Fibroblast of mammary gland (primary cell): ENCODE data around the gene AVPR1B.
"Not testable (repeated sequence)": the region's sequence is repeated elsewhere in the genome, so short reads cannot be mapped to it uniquely, and the experiment has no call there.

ENCODE experiments used
- DNase-seq: peaks from one replicate; pipeline ENCODE4 v3.0.0-alpha.2; 2010; ENCODE audit warnings: low read depth
- H3K4me3 ChIP-seq: 2 replicates; pipeline ENCODE4 v1.5.1; 2011; ENCODE audit warnings: low read depth, mild to moderate bottlenecking, low read length, moderate library complexity; ENCODE audit not compliant: control insufficient read depth
- TF ChIP-seq, protein P1 (sequence below): conservative IDR thresholded peaks from 2 replicates; pipeline ENCODE4 v1.5.1; 2011; ENCODE audit warnings: low read depth, low read length, inconsistent platforms; ENCODE audit not compliant: control insufficient read depth, insufficient read depth

The AVPR1B gene

DNA sequence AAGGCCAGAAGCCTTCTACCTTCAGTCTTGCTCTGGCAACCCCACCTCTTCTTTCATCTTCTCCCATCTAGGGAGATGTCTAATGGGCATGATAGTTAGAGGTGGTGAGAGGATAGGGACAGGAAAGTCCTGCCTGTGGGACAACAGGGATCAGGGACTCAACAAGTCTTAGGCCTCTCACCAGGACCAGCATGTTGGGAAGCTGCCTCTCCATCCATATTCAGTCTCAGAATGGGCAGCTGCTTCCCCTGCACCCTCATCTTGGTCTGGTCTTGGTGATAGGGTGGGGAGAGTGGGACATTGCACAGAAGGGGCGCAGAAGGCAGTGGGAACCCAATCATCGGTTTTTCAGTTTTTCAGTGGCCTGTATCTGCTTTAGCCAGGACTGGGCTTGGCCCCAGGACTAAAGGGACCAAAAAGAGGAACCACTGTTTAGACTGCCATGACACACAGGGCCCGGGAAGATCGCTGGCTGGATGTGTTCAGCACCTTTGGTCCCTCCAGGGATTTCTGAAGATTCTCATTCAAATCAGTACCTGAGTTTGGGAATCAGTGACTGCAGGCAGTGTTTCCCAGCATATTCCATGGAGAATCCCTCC lies 51.5 kb downstream of the AVPR1B start:
- H3K4me3 ChIP-seq, result no peak overlapping the region
- TF ChIP-seq, protein P1, sequence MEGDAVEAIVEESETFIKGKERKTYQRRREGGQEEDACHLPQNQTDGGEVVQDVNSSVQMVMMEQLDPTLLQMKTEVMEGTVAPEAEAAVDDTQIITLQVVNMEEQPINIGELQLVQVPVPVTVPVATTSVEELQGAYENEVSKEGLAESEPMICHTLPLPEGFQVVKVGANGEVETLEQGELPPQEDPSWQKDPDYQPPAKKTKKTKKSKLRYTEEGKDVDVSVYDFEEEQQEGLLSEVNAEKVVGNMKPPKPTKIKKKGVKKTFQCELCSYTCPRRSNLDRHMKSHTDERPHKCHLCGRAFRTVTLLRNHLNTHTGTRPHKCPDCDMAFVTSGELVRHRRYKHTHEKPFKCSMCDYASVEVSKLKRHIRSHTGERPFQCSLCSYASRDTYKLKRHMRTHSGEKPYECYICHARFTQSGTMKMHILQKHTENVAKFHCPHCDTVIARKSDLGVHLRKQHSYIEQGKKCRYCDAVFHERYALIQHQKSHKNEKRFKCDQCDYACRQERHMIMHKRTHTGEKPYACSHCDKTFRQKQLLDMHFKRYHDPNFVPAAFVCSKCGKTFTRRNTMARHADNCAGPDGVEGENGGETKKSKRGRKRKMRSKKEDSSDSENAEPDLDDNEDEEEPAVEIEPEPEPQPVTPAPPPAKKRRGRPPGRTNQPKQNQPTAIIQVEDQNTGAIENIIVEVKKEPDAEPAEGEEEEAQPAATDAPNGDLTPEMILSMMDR, result no peak
- no peak for DNase-seq

DNA sequence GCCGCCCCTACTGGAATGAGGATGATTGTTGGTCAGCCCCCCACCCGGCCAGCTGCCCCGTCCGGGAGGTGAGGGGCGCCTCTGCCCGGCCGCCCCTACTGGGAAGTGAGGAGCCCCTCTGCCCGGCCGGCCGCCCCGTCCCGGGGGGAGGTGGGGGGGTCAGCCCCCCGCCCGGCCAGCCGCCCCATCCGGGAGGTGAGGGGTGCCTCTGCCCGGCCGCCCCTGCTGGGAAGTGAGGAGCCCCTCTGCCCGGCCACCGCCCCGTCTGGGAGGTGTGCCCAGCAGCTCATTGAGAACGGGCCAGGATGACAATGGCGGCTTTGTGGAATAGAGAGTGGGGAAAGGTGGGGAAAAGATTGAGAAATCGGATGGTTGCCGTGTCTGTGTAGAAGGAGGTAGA lies 52.7 kb downstream of the AVPR1B start:
- not testable (repeated sequence) for H3K4me3 ChIP-seq, DNase-seq

DNA sequence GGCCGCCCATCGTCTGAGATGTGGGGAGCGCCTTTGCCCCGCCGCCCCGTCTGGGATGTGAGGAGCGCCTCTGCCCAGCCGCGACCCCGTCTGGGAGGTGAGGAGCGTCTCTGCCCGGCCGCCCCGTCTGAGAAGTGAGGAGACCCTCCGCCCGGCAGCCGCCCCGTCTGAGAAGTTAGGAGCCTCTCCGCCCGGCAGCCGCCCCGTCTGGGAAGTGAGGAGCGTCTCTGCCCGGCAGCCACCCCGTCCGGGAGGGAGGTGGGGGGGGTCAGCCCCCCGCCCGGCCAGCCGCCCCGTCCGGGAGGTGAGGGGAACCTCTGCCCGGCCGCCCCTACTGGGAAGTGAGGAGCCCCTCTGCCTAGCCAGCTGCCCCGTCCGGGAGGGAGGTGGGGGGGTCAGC lies 53.2 kb downstream of the AVPR1B start:
- DNase-seq, result not testable (repeated sequence)

DNA sequence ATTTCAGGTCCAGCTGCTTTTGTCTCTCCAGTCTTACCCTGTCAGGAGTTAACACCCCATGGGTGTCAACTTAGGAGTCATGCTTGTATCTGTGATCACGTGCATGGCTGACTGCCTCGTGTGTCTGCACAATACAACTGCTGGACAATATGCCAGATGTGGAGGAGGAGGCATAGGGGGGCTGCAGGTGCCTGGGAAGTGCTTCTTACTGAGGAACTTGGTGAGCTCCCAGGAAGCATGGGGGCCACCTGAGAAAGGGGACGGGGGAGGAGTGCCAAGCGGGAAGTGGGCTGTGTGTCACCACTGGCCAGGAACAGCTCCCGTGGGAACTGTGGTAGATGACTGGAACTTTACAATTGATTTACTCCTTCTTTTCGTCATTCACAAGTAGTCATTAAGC lies 54.7 kb downstream of the AVPR1B start:
- H3K4me3 ChIP-seq, result no peak overlapping the region
- DNase-seq, result peak; percentile 39
- TF ChIP-seq, protein P1, result no peak

More for the DNA sequence above, 53.2 kb downstream of the AVPR1B start:
- H3K4me3 ChIP-seq, result not testable (repeated sequence)

DNA sequence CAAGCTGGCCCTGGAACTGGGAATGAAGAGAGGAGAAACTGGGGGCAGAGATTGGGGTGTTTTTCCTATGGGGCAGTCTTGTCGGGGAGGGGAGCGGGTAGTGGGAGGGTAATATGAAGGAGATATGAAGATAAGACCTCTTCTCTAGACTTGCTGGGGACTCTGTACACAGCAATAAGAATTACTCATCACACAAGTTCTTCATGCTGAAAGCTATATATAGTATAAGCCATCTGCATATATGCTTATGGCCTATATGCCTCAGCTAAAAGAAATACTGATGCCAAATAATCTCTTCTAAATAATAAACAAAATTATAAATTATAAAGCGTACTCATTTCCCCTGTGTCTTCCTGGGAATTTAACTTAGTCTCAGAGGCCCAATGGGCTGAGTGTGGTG lies 56.3 kb downstream of the AVPR1B start:
- no peak for DNase-seq
- no peak overlapping the region for H3K4me3 ChIP-seq
- TF ChIP-seq, protein P1, result no peak
